Measurements from ENCODE around the gene DPH1.
"Not testable (repeated sequence)": the region's sequence is repeated elsewhere in the genome, so short reads cannot be mapped to it uniquely, and the experiment has no call there.

Gene DPH1

GRCh38 chr17:2008332-2009126, 21.4 kb upstream of the DPH1 start:
- no peak for DNase-seq (ENCODE audit: low read depth, low spot score)

GRCh38 chr17:2009737-2010136, 20.2 kb upstream of the DPH1 start:
- no peak for DNase-seq (ENCODE audit: low read depth, low spot score)

GRCh38 chr17:2011411-2012371, 18.3 kb upstream of the DPH1 start:
- DNase-seq (ENCODE audit: low read depth, low spot score), result no peak

DNA sequence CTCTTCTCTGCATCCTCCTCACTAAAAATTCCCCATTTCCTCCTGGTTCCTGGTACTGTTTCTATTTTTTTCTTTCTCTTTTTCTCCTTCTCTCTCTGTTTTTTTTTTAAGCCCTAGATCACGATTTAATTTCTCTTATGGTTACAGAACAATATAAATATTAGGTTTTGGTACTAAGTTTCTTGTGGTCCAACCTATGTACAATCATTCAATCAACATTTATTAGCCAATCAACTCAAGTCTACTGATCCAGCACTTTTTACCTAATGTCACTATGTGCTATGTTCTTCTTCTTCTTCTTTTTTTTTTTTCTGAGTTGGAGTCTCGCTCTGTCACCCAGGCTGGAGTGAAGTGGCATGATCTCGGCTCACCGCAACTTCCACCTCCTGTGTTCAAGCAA, 17.5 kb upstream of the DPH1 start:
- no peak for DNase-seq (ENCODE audit: low read depth, low spot score)

DNA sequence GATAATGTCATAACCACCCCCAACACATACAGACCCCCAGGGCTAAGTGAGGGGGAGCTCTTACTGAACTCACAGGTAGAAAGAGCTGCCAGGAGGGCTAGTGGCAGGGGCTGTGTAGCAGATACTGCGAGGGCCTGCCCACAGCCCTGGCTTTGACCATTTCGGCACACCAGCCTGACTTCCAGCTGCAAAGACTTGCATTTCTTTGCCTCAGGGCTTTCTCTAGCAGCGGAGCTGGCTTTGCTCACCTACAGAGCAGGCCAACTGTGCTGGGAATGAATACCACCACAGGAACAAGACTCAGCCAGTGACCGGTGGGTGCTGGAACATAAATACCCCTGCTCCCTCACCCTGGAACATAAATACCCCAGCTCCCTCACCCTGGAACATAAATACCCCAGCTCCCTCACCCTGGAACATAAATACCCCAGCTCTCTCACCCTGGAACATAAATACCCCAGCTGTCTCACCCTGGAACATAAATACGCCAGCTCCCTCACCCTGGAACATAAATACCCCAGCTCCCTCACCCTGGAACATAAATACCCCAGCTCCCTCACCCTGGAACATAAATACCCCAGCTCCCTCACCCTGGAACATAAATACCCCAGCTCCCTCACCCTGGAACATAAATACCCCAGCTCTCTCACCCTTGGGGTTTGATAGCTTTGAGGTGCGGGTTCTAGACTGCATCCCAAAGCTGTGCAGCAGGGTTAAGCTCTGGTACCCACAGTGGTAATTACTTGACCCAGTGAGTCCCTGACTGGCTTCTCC, 16.5 kb upstream of the DPH1 start:
- not testable (repeated sequence) for DNase-seq (ENCODE audit: low read depth, low spot score)

GRCh38 chr17:2013994-2014317, 16.0 kb upstream of the DPH1 start:
- no peak for DNase-seq (ENCODE audit: low read depth, low spot score)

DNA sequence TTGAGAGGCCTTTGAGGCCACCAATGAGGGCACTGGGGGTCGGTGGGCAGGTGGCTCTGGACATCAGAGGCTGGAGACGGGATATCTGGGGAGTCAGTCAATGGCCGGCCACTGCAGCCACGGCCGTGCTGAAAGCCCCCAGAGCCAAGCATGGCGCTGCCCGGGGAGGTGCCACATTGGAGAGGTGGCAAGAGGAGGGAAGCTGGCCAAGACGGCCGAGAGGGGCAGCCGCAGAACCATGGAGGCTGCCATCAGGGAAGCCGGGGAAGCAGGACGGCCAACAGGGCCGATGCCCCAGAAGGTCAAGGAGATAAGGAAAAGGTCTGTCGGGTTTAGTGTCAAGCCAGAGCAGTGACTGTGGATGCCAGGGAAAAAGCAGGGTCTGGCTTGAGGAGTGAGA, 14.6 kb upstream of the DPH1 start:
- no peak for DNase-seq (ENCODE audit: low read depth, low spot score)

GRCh38 chr17:2016494-2016893, 13.5 kb upstream of the DPH1 start:
- no peak for DNase-seq (ENCODE audit: low read depth, low spot score)

DNA sequence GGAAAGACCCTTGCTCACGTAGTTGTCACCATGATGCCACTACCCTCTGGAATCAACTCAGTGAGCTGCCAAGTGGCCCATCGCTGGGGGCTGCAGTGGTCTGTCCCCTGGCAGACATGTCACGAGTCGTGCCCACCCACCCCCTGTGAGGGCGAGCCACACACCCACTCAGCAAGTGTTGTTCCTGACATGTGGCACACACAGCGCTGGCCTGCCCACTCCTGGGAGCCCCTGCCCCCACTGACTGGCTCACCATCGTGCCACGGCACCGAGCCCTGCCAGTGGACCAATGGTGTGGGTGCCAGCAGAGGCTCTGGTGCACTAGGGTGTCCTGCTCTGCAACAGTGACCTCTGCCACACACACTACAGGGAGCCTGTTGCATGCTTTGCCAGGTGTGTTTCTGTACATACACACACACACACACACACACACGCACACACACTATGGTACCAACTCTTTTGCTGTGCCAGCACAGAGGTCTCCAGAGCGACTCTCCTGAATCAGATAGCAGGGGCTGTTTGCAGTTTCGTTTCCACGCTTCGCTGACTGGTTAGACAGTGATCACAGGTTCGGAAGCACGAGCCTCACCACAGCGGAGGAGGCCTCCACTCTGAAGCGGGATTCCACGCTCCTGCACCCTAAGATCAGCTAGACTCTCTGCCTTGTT, 12.5 kb upstream of the DPH1 start:
- no peak for DNase-seq (ENCODE audit: low read depth, low spot score)

GRCh38 chr17:2018716-2019510, 11.0 kb upstream of the DPH1 start:
- DNase-seq (ENCODE audit: low read depth, low spot score), result no peak

GRCh38 chr17:2019723-2020122, 10.2 kb upstream of the DPH1 start:
- DNase-seq (ENCODE audit: low read depth, low spot score), result no peak

DNA sequence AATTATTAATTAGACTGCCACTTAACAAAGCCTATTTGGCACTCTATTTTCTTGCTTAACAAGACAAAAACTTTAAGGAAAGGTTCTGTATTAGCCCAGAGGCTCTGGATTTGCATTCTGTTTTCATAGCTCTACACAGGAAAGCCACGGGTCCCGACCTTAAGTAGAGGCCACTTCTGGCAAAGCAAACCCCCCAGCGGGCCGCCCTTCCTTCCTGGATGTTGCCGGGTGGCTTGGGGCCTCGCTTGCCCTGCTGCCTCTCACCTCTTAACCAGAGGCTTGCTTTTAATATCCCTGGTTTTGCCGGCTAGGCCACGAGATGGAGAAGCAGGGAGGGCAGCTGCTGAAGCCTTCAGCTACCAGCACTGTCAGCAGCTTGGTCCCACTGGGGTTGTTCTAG, 9.2 kb upstream of the DPH1 start:
- no peak for DNase-seq (ENCODE audit: low read depth, low spot score)

DNA sequence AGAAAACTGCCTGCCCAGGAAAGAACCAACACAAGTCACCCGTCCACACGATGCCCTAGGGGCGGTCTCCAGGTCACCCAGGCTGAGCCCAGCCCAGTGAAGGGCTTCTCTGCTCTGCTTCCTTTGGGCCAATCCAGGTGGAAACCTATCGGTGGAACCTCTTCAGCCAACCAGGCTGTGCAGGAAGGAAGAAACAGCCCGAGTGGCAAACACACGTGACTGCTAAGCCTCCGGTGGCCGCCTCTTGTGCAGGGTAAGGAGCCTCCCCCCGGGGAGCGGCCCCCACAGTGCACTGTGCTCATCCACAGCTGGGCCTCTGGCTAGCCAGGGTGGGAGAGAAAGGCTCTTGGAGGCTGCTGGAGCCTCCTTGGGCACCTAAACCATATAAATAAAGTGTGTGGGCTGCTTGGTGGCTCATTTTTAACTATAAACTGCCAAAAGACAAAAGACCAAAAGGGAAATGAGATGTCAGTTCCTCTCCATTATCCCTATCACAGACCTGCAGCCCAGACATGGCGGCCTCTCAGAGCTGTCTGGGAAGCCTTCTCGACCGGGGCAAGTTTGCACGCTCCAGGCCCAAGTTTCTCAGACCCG, 7.2 kb upstream of the DPH1 start:
- DNase-seq (ENCODE audit: low read depth, low spot score), result no peak

- DNase-seq (ENCODE audit: low read depth, low spot score), result no peak
Measured at GRCh38 chr17:2023256-2023655, 6.7 kb upstream of the DPH1 start.

DNA sequence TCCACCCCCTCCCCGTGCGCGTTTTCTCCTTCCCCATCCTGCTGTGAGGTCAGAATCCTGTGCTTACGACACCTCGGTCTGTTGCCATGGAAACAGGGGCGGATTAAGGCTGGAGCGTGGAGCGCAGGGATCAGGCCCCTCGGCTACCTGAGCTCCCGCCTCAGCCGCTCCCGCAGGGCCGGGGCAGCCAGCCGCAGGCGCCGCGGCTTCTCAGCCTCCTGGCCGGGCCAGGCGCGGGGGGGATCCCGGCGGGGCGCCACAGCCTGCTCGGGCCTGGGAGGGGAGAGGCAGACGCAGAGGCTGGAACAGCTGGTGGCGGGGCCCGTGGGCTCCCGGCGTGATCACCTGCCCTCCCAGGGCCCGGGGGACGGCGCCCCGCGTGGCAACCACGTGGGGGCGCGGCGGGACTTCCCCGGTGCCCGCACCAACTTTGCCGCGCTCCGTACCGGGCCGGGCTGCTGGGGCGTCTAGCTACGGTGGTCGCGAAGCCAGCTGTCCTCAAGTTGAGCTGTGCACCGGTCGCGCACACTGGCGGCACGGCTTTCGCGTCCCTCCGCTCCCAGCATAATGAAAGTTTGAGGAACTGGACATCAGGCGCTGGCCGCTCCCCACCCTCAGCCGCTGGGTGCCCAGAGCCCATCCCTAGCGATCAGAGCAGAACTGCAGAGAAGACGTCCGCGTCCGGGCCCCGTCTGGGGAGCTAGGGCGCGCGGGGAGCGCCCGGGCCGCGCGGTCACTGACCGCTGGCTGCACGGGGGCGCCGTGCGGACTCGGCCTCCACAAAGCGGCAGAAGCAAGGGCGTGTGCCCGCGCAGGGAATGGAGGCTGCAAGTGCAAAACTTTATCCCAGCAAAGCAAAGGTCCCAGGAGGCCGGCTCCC, 6.0 kb upstream of the DPH1 start:
- peak; percentile 67 for DNase-seq (ENCODE audit: low read depth, low spot score)

- no peak for DNase-seq (ENCODE audit: low read depth, low spot score)
Measured at GRCh38 chr17:2024572-2025219, 5.3 kb upstream of the DPH1 start.

DNA sequence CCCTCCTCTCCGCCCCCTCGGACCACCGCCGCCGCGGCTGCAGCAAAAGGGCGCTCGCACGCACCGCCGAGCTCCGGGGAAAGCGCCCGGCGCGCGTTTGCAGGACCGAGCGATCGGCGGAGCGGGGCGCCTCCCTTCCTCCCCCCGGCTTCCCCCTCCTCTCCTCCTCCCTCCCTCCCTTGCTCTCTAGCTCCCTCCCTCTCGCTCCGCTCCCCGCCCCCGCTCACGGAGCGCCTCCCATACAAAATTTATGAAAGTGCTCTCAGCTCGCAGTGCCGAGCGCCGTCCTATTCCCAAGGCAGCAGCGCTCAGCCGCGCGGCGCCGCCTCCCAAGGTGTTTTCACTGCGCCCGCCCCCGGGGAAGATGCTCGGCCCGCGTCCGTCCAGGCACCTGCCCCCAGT, 4.7 kb upstream of the DPH1 start, which contains the start of gene RTN4RL1:
Gene RTN4RL1, minus strand, starts transcription at position 115 of the 402 bp plus-strand sequence. CDS start 469 bp downstream, outside the sequence.
- no peak for DNase-seq (ENCODE audit: low read depth, low spot score)

GRCh38 chr17:2025622-2026309, 4.2 kb upstream of the DPH1 start:
- no peak for DNase-seq (ENCODE audit: low read depth, low spot score)
